ENCODE results near the gene B4GALT6.

B4GALT6 gene

DNA sequence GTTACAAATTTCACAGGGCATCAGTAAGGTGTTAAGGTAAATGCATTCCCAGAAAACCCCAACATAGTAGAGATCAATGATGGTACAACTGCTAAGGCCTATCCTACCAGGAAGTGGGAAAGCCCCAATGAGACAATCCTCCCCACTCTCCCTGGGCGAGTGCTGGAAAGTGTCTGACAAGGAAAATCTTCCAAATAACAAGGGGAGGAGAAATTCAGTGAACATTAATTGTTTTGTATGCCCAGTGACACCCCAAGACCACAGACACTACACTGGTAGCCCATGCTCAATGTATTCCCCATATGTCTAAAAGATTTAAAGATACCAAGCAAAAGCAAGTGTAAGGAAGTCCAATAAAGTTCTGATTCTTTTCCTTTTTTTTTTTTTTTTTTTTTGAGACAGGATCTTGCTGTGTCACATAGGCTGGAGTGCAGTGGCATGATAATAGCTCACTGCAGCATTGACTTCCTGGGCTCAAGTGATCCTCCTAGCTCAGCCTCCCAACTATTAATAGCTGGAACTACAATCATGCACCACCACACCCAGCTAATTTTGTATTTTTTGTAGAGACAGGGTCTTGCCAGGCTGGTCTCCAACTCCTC lies 24.7 kb downstream of the B4GALT6 start:
- DNase-seq (ENCODE audit: low spot score), result no peak

DNA sequence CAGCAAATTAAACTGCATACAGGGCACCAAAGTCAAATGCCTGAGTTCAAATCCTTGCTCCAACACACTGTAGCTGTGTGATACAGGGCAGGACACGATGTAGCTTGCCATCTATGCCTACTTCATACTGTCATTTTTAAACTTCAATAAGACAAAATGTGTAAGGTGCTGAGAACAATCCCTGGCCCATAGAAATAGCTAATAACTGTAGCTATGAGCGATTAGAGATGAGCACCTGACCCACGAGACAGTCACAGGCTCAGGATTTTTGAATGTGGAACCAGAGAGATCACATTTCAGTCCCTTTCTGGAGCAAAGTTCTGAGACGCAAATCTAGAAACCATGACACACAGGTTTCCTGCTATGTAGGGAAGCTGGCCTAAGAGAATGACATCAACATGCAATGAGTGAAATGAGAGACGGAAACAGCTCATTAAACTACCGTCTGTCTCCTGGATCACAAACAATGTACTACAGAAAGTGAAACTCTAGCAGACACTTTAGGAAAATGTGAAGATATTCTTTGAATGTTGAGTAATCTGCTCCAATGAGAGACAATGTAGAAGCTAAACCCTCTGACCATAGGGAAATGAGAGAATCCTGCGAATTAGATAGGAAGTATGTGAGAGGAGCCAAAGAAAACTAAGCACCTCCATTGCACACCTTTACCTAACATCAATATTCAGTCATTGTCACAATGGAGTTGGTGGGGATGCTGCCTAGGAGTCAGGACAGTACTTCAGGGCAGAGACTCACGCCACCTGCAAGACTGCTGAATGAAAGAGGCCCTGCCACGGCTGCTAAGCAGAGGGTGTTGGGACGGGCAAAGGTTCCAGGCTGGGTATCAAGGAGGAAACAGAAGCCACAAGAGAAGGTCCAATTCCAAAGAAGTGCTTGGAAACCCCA lies 25.5 kb downstream of the B4GALT6 start:
- no peak for DNase-seq (ENCODE audit: low spot score)

DNA sequence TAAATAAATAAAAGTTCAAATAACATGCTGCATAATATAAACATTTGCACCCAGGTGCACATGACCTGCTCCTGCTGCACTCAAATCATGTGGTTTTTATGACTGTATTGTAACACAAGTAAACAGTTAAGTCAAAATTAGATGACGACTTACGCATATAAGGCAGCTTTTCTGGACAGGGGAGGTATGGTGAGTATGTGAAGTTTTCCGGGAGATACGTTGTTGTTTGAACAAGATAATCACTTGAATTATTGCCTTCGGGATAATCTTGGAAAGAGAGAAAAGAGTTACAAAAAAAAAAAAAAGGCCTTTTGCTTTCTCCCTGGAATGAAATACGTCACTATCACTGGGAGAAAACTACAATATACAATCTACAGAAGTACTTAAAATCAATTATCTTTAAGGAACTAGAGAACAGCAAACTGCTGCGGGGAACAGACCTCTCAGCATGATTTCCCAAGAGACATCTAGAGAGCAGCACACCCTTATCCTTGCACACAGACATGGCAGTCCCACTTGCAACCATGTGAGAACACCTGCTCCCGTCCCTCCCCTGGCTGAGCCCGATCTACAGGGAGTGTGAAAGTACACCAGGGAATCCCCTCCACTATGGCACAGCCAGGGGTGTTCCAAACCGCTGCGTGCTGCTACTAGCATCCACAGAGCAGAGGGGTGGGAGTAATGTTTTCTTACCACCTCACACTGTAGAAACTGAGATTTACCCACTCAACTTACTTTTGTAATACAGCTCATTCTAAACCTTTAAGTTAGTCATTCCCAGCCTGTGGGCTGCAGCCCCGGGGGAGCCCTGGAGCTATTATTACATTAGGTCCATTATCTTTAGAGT lies 26.3 kb downstream of the B4GALT6 start:
- no peak for DNase-seq (ENCODE audit: low spot score)

DNA sequence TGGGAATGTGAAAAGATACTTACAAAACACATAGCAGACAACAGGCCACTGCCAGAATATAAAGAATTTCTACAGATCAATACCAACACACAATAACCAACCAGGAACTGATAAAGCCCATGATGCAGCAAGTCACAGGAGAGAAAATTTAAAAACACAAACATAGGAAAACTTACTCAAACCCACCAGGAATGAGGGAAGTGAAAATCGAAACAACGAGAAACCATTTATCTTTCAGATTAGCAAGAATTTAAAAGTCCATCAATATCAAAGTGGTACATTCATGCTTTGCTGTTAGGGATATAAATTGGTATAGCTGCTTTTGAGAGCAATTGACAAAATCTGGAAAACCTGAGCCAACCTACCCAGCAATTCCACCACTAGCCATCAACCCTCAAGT lies 27.6 kb downstream of the B4GALT6 start:
- no peak for DNase-seq (ENCODE audit: low spot score)

DNA sequence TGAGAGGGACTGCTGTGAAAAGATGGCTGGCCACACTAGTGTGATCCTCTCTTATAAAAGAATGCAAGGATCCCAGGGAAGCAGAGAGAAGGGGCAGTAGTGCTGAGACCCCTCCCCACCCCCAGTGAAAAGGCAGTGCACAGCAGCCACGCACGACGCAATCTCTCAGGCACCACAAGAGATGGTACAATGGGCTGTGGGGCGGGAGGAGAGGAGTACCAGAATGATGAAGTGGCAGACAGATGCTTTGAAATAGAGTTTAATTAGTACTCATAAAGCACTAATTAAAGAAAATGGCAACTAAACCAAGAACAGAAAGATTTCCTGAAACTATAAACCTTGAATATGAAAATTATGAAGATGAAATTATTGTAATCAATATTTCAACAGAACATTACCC lies 29.0 kb downstream of the B4GALT6 start:
- DNase-seq (ENCODE audit: low spot score), result no peak

DNA sequence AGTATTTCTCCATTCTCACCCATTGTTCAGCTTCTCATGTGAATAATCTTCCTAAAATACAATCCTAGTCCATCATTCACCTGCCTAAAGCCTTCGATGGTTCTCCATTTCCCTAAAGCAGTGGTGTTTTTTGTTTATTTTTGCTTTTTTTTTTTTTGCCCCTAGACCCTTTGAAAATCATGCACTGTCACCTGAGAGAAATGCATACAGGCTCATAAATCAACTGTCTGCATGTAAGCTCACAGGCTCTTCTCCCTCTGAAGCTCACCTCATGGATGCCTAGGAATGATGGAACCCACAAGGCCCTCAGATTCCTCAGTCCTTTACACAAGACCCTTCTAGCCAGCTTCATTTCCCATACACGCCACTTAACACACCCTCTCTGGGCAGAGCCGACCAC lies 31.5 kb downstream of the B4GALT6 start:
- DNase-seq (ENCODE audit: low spot score), result no peak

- DNase-seq (ENCODE audit: low spot score), result no peak
Observed at GRCh38 chr18:31652357-31652756, 32.0 kb downstream of the B4GALT6 start.

DNA sequence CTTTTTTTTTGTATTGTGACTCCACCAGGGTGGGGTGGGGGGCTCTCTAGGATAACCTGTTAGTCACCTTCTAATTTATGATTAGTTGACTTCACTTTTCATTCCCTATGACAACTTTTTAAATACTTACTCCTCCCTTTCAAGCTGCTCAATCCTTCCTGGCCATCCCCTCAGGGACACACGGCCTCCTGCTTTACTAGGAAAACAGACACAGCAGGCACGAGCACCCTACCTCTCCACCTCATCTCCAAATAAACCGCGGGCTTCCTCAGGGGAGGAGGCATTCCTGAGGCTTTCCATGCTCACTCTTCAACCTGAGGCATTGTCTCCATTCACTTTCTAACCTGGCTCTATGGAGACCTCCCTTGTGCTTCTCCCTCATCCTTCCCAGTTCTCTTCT lies 33.0 kb downstream of the B4GALT6 start:
- DNase-seq (ENCODE audit: low spot score), result no peak

GRCh38 chr18:31649978-31650719 lies 34.2 kb downstream of the B4GALT6 start:
- no peak for DNase-seq (ENCODE audit: low spot score)

DNA sequence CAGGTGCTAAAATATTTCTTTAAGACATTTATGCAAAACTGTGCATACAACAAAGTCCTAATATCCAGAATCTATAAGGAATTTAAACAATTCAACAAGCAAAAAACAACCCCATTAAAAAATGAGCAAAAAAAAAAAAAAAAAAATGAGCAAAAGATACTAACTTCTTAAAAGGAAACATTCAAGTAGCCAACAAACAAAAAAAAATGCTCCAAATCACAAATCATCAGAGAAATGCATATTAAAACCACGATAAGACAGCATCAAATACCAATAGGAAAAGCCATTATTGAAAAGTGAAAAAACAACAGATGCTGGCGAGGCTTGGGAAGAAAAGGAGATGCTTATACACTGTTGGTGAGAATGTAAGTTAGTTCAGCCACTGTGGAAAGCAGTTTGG lies 34.9 kb downstream of the B4GALT6 start:
- no peak for DNase-seq (ENCODE audit: low spot score)

DNA sequence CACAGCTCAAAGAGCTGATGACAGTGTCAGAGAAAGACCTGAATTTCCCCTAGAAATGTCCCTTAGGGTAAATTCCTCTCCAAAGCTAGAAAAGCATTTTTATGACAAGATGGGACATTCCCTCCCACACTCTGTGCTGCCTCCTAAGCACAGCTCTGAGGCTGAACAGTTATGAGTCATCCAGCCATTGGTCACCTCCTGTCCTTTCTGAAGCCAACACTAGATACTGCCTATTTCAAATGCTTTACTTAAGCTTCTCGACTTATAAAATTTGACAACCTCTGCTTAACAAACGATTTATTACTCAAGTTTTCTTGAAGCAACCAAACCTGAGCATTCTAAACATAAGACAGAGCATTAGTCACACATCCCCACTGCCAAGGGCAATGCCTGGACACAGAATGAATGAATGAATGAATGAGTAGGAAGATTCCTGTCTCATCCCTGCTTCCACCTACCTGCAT lies 35.4 kb downstream of the B4GALT6 start:
- DNase-seq (ENCODE audit: low spot score), result peak; percentile 3

DNA sequence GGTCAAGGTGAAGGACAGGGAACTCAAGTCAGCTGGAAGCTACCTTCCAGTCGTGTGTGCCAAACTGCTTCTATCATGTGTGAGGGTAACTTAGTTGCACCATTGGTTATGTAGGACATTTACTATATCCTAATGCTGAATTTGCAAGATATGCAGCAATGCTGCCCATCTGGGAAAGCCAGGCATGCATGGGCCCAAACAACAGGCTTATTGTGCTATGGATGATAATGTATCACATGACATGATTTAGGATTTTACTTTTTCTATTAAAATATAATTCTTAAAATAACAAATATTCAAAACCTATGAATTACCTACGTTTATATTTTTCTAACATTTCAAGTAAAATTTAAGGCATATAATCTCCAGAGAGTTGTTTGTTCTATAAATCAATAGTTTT lies 35.9 kb downstream of the B4GALT6 start:
- DNase-seq (ENCODE audit: low spot score), result no peak

- DNase-seq (ENCODE audit: low spot score), result peak; percentile 9
Observed at GRCh38 chr18:31647127-31647753, 37.1 kb downstream of the B4GALT6 start.

GRCh38 chr18:31646332-31647126 lies 37.9 kb downstream of the B4GALT6 start:
- no peak for DNase-seq (ENCODE audit: low spot score)

GRCh38 chr18:31645411-31645810 lies 39.0 kb downstream of the B4GALT6 start:
- no peak for DNase-seq (ENCODE audit: low spot score)

GRCh38 chr18:31643003-31643402 lies 41.4 kb downstream of the B4GALT6 start:
- no peak for DNase-seq (ENCODE audit: low spot score)

DNA sequence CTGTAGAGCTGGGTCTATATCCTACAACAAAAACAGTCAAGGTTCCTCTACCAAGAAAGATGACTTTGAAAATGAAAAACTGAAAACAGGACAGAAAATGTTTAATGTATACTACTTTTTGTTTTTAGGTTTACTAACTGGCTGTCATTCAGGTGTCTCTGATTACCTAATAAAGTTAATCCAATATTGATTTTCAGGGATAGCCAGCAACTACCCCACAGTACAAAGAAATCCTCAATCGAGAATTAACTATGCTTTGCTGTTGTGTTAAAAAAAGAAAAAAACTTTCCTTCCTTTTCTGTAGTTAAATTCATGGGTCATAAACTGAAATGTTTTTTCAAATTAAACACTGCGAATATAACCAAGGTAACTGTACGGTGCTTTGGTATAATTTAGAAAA lies 46.9 kb downstream of the B4GALT6 start:
- DNase-seq (ENCODE audit: low spot score), result no peak

- DNase-seq (ENCODE audit: low spot score), result no peak
Observed at GRCh38 chr18:31636387-31636786, 48.0 kb downstream of the B4GALT6 start.

- DNase-seq (ENCODE audit: low spot score), result no peak
Observed at GRCh38 chr18:31634331-31634713, 50.1 kb downstream of the B4GALT6 start.

Measured in HuH-7 (cell line).